Epithelial cell of esophagus (primary cell): ENCODE data around the gene GALNT8.

Experiments used
- DNase-seq: peaks from one replicate; pipeline ENCODE4 v3.0.0; 2010; ENCODE audit warnings: low read depth
- H3K4me3 ChIP-seq: 2 replicates; pipeline ENCODE4 v1.5.1; 2011; ENCODE audit warnings: mild to moderate bottlenecking, low read length, control low read depth
- CTCF ChIP-seq: IDR thresholded peaks from 2 replicates; pipeline ENCODE4 v1.5.1; 2011; ENCODE audit warnings: low read depth, mild to moderate bottlenecking, low read length, control low read depth, inconsistent platforms; ENCODE audit not compliant: insufficient read depth; ENCODE audit errors: missing control alignments

The GALNT8 gene

GRCh38 chr12:4769073-4769472 is 48.9 kb downstream of the GALNT8 start:
- no peak for TF ChIP-seq CTCF
- no peak for DNase-seq
- H3K4me3 ChIP-seq: no peak overlapping the region

- DNase-seq: no peak
- no peak overlapping the region for H3K4me3 ChIP-seq
- no peak for TF ChIP-seq CTCF
Measured at GRCh38 chr12:4771172-4771959, 51.2 kb downstream of the GALNT8 start.

- no peak for TF ChIP-seq CTCF
- H3K4me3 ChIP-seq: no peak overlapping the region
- no peak for DNase-seq
Measured at GRCh38 chr12:4771960-4772566, 51.9 kb downstream of the GALNT8 start.

GRCh38 chr12:4775936-4776335 is 55.7 kb downstream of the GALNT8 start:
- DNase-seq: no peak
- TF ChIP-seq CTCF: no peak
- H3K4me3 ChIP-seq: no peak overlapping the region

- TF ChIP-seq CTCF: no peak
- no peak overlapping the region for H3K4me3 ChIP-seq
- DNase-seq: no peak
Measured at GRCh38 chr12:4779749-4780148, 59.5 kb downstream of the GALNT8 start.

- peak; percentile 4 for DNase-seq
- no peak for TF ChIP-seq CTCF
- no peak overlapping the region for H3K4me3 ChIP-seq
Measured at GRCh38 chr12:4780641-4781611, 60.7 kb downstream of the GALNT8 start.
